ENCODE measurements around the gene TMEM115.

TMEM115 gene

DNA sequence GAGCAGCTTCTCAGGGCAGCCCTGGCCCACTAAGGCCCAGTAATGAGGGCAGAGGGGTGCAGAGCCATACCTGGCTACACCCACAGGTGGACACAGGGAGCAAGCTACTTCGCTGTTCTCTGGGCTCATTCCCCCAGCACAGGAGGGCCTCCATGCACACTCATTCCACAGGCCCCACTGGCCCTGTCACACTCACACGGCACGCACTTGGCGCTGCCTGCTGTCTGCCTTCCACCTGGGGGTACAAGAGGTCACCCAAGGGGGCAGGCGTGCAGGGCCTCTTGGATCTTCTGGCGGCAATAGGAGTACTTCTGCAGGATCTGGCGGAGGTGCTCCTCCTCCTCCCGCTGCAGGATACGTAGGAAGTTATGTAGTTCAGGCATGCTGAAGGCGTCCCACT is 29.0 kb downstream of the TMEM115 start:
- no peak for DNase-seq

DNA sequence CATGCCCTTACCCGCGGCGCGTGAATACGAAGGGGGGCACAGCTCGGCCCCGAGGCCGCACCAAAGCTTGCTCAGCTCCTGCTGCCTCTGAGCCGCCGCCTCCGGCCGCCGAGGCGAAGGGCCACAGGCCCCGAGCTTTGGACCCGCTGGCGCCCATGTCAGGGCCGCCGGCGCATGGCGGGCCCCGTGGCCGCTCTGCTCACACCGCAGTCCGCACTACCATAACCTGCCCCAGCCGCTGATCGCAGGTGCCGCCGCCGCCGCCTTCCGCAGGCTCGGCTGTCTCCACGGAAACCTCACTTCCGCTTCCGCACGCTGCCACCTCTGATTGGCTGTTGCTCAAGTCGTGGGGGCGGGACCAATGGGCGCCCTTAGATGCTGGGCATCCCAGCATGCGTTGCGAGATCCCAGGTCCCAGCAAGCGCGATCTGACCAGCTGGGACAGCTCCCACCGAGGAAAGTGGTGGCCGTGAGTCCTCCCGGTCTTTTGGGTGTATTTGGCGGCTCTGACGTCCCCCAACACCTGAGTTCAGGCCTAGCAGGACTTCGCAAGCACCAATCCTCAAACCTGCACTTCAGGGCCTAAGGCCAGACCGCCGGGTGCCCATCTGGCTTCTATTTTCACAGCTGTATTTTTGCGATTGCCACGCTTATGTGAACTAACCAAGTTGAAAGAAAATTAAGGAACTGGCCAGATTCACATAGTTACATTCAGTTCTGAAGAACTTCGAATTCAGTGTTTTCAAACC is 31.2 kb downstream of the TMEM115 start, which contains the start of gene TUSC2:
TUSC2 (minus strand) TSS at position 281 of the 749 bp plus-strand sequence; CDS start at position 157, 124 bp downstream.
- DNase-seq: peak; percentile 97

DNA sequence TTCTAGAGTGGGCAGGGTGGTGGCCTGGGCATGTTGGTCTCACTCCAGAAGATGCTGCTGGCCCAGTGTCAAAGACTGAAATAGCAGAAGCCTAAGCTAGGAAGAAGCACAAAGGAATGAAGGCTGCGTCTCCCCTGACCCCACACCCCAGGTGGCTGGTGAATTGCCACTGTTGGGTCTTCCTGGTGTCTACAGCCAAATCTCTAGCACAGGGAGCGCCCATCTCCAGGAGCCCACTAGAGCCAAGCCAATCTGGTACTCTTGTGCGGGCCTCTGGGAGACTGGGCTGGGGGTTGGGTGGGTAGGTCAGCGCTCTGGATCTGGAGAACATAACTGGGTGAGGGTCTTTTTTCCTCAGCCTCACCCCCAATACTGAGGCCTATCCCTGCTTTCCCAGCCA is 32.2 kb downstream of the TMEM115 start:
- no peak for DNase-seq

GRCh38 chr3:50326182-50326541 is 33.2 kb downstream of the TMEM115 start:
- DNase-seq: no peak

- DNase-seq: no peak
These were observed 33.7 kb downstream of the TMEM115 start for GRCh38 chr3:50325497-50326181.

DNA sequence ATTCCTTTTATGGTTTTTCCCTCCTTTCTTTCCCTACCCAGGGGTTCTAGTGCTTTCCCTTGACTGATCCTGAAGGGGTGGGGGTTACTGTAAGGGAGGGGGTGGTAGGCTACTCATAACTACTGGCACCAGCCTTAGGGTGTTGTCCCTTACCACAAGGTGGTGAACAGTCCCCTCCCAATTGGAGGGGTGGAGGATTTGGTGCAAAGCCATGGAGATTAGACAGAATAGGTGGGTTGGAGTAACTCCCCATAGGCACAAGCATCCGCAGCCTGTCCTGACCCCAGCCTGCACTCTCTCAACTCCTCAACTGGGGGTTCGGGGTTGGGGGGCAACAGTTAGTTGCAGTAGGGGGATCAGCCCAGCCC is 34.2 kb downstream of the TMEM115 start:
- no peak for DNase-seq

DNA sequence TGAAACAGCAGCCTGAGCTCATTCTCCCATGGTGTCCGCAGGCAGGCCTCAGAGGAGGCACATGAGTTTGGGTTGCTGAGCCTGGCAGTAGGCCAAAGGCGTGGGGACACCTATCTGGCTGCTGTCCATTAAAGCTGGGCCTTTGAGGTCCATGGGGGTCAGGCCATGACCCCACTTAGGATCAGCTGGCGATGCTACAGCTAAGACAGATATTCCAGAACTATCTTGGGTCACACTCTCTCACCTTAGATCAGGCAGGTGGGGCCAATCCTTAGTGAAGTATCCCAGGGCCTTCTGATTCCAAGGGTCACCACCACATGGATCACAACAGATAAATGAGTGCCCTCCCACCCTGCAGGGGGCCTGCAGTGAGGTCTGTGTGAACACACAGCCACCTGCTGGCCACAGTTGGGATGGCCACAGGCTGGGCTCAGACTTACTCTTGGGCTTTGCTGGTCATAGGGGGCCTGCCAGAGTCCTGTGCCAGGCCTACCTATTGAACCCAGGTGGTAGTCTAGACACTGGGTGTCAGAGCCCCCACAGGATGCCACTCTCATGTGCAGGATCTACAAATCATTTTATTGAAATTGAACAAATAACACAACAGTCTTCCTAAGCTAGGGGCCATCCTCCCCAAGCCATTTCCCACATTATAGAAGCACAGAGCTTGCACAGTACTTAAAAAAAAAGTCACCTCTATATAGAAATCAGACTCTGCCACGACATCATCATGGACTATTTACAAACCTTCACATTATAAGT is 34.8 kb downstream of the TMEM115 start:
- DNase-seq: peak; percentile 67

- no peak for DNase-seq
These were observed 35.6 kb downstream of the TMEM115 start for GRCh38 chr3:50323614-50324199.

GRCh38 chr3:50323092-50323600 is 36.2 kb downstream of the TMEM115 start:
- no peak for DNase-seq

DNA sequence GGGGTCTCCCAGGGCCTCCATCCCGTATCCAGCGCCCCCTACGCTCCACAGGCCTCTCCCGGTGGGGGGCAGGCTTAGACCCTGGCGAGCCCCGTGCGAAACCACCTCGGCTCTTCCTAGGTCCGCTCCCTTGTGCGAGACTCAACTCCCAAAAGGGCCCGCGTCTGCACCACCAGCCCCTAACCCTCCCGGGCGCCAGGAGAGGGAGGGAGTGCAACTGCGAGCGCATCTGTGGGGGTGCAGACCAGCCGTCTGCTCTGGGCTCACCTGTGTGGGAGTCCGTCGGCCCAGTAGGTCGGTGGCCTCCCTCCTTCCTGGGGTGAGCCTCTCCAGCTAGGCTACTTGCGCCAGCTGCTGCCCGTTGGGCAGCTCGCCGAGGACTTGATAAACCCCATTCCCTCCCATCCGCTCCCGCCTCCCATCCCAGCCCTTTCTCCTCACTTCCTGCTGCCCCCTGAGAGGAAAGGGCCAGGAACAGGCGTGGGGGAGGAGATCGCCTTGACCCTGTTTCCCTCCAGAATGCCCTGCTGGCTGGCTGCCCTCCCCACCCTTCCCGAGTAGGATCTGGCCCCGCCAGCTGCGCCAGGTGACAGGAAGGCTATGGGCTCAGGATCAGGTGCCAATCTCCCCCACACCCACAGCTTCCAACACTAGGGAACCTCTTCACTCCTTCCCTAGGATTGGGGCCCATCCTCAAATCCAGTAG is 36.8 kb downstream of the TMEM115 start, which contains the start of gene HYAL2:
HYAL2 (minus strand) TSS at position 360 of the 706 bp plus-strand sequence. CDS start 2,256 bp downstream, outside the sequence.
- no peak for DNase-seq

GRCh38 chr3:50322115-50322385 is 37.3 kb downstream of the TMEM115 start:
- DNase-seq: no peak

DNA sequence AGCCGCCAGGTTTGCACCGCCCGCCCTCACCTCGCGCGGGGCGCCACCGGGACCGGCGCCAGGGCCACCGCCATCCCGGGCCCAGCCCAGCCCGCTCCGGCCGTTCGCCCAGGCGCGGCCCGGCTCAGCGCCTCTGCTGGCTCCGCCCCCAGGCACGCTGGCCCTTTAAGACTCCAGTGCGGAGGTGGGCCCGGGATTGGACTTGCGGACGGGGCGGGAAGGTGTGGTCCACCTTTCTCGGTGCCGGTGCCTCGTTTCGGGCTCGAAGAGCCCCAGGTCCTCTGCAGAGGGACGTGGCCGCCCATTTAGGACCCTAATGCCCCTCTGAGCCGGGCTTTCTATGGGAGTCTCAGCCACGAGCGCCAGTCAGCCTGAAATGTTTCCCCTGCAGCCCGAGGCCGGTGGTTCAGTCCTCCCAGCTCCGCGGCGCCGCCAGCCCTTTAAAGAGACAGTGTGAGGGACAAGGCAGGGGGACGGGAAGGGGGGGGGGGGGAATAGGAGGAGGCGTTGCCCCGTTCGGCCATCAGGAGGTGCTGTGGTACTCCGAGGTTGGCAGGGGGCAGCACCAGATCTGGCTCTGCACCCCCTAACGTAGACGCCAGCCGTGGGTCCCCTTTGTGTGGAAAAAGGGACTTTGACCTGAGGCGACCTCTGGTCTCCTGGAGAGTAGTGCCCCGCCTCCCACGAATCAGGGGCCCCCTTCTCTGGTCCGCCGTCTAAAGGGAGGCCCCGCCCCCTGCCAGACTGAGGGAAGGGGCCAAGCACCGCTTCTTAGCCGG is 37.8 kb downstream of the TMEM115 start:
- peak; percentile 88 for DNase-seq

- peak; percentile 79 for DNase-seq
These were observed 38.4 kb downstream of the TMEM115 start for GRCh38 chr3:50320853-50321335.

DNA sequence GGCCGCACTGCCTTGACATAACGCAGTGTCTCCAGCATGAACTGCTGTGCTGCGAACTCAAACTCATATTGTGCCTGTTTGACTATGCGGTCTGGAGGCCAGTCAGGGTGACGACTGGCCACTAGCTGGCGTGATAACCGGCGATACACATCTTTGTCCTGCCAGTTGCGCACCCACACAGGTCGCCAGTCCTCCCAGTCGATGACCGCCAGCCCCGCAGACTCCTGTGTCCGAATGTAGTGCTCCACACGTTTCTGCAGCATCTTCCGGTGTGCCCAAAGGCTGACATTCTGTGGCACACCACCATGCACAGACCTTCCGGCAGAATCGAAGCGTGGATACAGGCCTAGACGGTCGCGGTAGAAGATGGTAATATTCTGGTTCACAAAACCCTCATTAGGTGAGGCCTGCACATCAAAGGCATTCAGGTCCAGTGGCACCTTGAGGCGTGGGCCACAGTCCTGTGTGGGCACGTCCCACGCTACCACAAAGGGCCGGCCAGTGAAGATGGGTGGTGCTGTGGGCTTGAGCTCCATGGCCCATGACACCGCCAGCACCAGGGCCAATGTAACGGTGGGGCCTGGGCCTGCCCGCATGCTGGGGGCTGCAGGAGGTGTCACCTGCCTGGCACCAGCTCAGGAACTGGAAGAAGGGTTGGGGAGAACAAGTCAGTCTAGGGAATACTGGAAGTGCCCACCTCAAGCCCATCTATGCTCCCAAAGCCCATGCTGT is 39.3 kb downstream of the TMEM115 start:
- no peak for DNase-seq

GRCh38 chr3:50319181-50319893 is 40.0 kb downstream of the TMEM115 start:
- DNase-seq: no peak

- no peak for DNase-seq
These were observed 40.7 kb downstream of the TMEM115 start for GRCh38 chr3:50318615-50319014.

GRCh38 chr3:50318163-50318562 is 41.2 kb downstream of the TMEM115 start:
- no peak for DNase-seq

DNA sequence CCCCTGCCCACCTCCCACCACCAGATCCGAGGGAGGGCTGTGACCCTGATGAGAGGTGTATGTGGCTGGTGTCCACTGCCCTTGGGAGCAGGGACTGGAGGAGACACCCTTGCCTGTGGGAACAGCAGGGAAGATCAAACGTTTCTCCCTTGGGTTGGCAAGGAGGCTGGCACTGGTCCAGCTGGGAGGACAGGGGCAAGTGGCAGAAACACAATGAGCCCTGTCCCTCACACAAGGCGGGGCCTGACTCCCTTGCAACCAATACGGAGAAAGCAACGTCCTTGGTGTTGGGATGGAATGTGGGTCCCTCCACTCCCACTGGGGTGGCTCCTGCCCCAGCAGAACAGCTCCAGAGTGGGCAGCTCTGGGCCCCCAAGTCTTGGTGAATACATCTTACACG is 42.0 kb downstream of the TMEM115 start:
- no peak for DNase-seq

DNA sequence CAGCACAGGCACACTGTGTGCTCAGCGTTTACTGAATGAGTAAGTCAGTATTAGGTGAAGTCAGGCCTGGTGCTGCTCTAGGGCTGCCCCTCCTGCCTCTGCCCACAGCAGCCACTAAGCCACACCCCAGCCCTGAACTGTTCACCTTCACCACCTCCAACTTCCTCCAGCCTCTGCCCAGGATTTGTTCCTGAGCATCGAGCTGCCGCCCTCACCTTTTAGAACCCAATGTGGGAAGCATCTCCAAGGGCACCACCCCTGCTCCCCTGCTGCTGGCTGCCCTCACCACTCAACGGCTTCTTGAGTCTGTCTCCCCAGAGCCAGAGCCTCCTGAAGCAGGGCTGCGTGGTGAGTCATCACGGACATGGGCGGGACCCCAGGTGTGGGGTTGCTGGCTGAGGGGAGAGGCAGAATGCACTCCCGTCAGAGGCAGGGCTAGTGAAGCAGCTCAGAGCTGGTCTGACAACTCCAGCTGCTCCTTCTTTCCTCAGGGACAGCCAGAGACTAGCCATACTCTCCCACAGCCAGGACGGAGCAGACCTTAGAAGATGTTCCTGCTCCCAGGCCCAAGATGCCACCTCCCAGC is 42.6 kb downstream of the TMEM115 start:
- DNase-seq: peak; percentile 81

- DNase-seq: no peak
These were observed 44.5 kb downstream of the TMEM115 start for GRCh38 chr3:50314816-50315215.
